Astrocyte (in vitro differentiated cells and primary cell): ENCODE data around the gene SAMHD1. TPM values are rescaled to one million over a fixed set of nuclear protein-coding genes. Genes with fewer than 3 reads are reported as not detected.

ENCODE experiments used
- DNase-seq: peaks from one replicate; pipeline ENCODE4 v3.0.0-alpha.2; 2010; ENCODE audit warnings: low read depth
- FAIRE-seq: peaks from 2 replicates; lab custom pipeline; 2011; peaks lifted over from hg19 to GRCh38; lab: Jason Lieb, UNC
- H2AFZ ChIP-seq: 2 replicates; pipeline ENCODE4 v1.6.0; 2012; ENCODE audit warnings: low read depth, low read length, inconsistent platforms
- H3K27ac ChIP-seq: 2 replicates; pipeline ENCODE4 v1.5.1; 2011; ENCODE audit warnings: low read depth, low read length, inconsistent platforms
- H3K27me3 ChIP-seq: 2 replicates; pipeline ENCODE4 v1.6.0; 2011; ENCODE audit warnings: low read length, inconsistent platforms; ENCODE audit not compliant: insufficient read depth
- H3K36me3 ChIP-seq: 2 replicates; pipeline ENCODE4 v1.5.1; 2011; ENCODE audit warnings: low read length, inconsistent platforms; ENCODE audit not compliant: insufficient read depth
- H3K4me1 ChIP-seq: 2 replicates; pipeline ENCODE4 v1.5.1; 2011; ENCODE audit warnings: low read length, inconsistent platforms; ENCODE audit not compliant: insufficient read depth
- H3K4me2 ChIP-seq: 2 replicates; pipeline ENCODE4 v1.6.0; 2012; ENCODE audit warnings: low read length, inconsistent platforms
- H3K4me3 ChIP-seq: 2 replicates; pipeline ENCODE4 v1.5.1; 2011; ENCODE audit warnings: low read depth, mild to moderate bottlenecking, low read length, inconsistent platforms; ENCODE audit not compliant: insufficient read depth
- H3K79me2 ChIP-seq: 2 replicates; pipeline ENCODE4 v1.6.0; 2012; ENCODE audit warnings: mild to moderate bottlenecking, low read length, inconsistent platforms; ENCODE audit not compliant: insufficient read depth
- H3K9ac ChIP-seq: 2 replicates; pipeline ENCODE4 v1.6.0; 2012; ENCODE audit warnings: mild to moderate bottlenecking, low read length, inconsistent platforms
- H3K9me3 ChIP-seq: 2 replicates; pipeline ENCODE4 v1.5.1; 2012; ENCODE audit warnings: low read depth, mild to moderate bottlenecking, low read length, inconsistent platforms; ENCODE audit not compliant: insufficient read depth
- H4K20me1 ChIP-seq: 2 replicates; pipeline ENCODE4 v1.6.0; 2012; ENCODE audit warnings: low read length, inconsistent platforms; ENCODE audit not compliant: insufficient read depth
- H3K27ac Mint-ChIP-seq: one replicate; pipeline ENCODE4 v1.8.0; 2021; ENCODE audit warnings: mild to moderate bottlenecking, mixed read lengths; ENCODE audit not compliant: unreplicated experiment
- H3K27me3 Mint-ChIP-seq: one replicate; pipeline ENCODE4 v1.8.0; 2021; ENCODE audit warnings: low read depth, mixed read lengths; ENCODE audit not compliant: unreplicated experiment
- H3K36me3 Mint-ChIP-seq: one replicate; pipeline ENCODE4 v1.8.0; 2021; ENCODE audit warnings: low read depth, mixed read lengths; ENCODE audit not compliant: unreplicated experiment
- H3K4me1 Mint-ChIP-seq: one replicate; pipeline ENCODE4 v1.8.0; 2021; ENCODE audit warnings: low read depth, mixed read lengths; ENCODE audit not compliant: unreplicated experiment
- H3K4me3 Mint-ChIP-seq: one replicate; pipeline ENCODE4 v1.8.0; 2021; ENCODE audit warnings: mild to moderate bottlenecking, moderate library complexity, mixed read lengths; ENCODE audit not compliant: unreplicated experiment
- H3K9me3 Mint-ChIP-seq: one replicate; pipeline ENCODE4 v1.8.0; 2021; ENCODE audit warnings: mild to moderate bottlenecking, mixed read lengths; ENCODE audit not compliant: unreplicated experiment
- CTCF ChIP-seq: IDR thresholded peaks from 2 replicates; pipeline ENCODE4 v1.5.1; 2011; ENCODE audit warnings: low read depth, mild to moderate bottlenecking, inconsistent platforms, low read length, moderate library complexity; ENCODE audit not compliant: insufficient read depth
- EZH2 ChIP-seq: IDR thresholded peaks from 2 replicates; pipeline ENCODE4 v1.6.1; 2012; ENCODE audit warnings: mild to moderate bottlenecking, low read length, inconsistent platforms; ENCODE audit not compliant: insufficient read depth
- total RNA-seq: library from RNA; stranded (reverse); gene quantifications from 2 replicates; pipeline ENCODE4 v1.2.1, GENCODE V29; 2021

Gene SAMHD1
- total RNA-seq, 1 donor from 2014 or later = 99.7 TPM

- H3K36me3 ChIP-seq = no peaks in the 10 kb centered on the region
- TF ChIP-seq CTCF (no peak), EZH2 (no peak)
- no peaks in the 10 kb centered on the region for H3K36me3 Mint-ChIP-seq
- no peaks in the 10 kb centered on the region for H3K4me1 Mint-ChIP-seq
- H3K4me1 ChIP-seq = no peaks in the 10 kb centered on the region
- no peak overlapping the region for H3K9ac ChIP-seq
- no peaks in the 10 kb centered on the region for H4K20me1 ChIP-seq
- no peaks in the 10 kb centered on the region for H3K27me3 ChIP-seq
- no peak overlapping the region for H3K4me3 Mint-ChIP-seq
- FAIRE-seq (no peak), DNase-seq (no peak)
- H3K4me3 ChIP-seq = no peak overlapping the region
- no peak overlapping the region for H3K27ac Mint-ChIP-seq
- peaks cover 2% of the 10 kb centered on the region for H3K9me3 Mint-ChIP-seq
- H3K4me2 ChIP-seq = no peak overlapping the region
- H2AFZ ChIP-seq = no peak overlapping the region
- no peaks in the 10 kb centered on the region for H3K79me2 ChIP-seq
- no peaks in the 10 kb centered on the region for H3K9me3 ChIP-seq
- H3K27ac ChIP-seq = no peak overlapping the region
- H3K27me3 Mint-ChIP-seq = peaks cover 3% of the 10 kb centered on the region
These were observed 77.9 kb downstream of the SAMHD1 start for GRCh38 chr20:36873498-36874189.

- Histone ChIP-seq H3K9ac (no peak overlapping the region), H3K79me2 (no peaks in the 10 kb centered on the region), H3K4me1 (no peaks in the 10 kb centered on the region), H2AFZ (no peak overlapping the region), H3K27me3 (no peaks in the 10 kb centered on the region), H3K4me2 (no peak overlapping the region), H3K27ac (no peak overlapping the region), H4K20me1 (no peaks in the 10 kb centered on the region), H3K36me3 (no peaks in the 10 kb centered on the region), H3K4me3 (no peak overlapping the region), H3K9me3 (no peaks in the 10 kb centered on the region)
- no peaks in the 10 kb centered on the region for H3K4me1 Mint-ChIP-seq
- peaks cover 2% of the 10 kb centered on the region for H3K9me3 Mint-ChIP-seq
- H3K27me3 Mint-ChIP-seq = peaks cover 3% of the 10 kb centered on the region
- TF ChIP-seq CTCF (no peak), EZH2 (no peak)
- H3K36me3 Mint-ChIP-seq = no peaks in the 10 kb centered on the region
- H3K27ac Mint-ChIP-seq = no peak overlapping the region
- DNase-seq (no peak), FAIRE-seq (no peak)
- no peak overlapping the region for H3K4me3 Mint-ChIP-seq
These were observed 78.7 kb downstream of the SAMHD1 start for GRCh38 chr20:36872852-36873251.
